Peyer's patch (tissue), 4 donors: ENCODE results near the gene NOS1AP. TPM values are rescaled to one million over a fixed set of nuclear protein-coding genes. Genes with fewer than 3 reads are reported as not detected.

Experiments
- DNase-seq, 3 donors: peaks; one replicate each; pipeline ENCODE4 v3.0.0-alpha.2; 2017 to 2019
- H3K27ac ChIP-seq, 4 donors: fragments of 200-600 bp; sonication (generic); one replicate each; pipeline ENCODE4 v1.5.1; 2016 to 2019
- H3K27me3 ChIP-seq, 2 donors: fragments of 200-600 bp; sonication (generic); one replicate each; pipeline ENCODE4 v1.5.1; 2019
- H3K36me3 ChIP-seq, 3 donors: fragments of 200-600 bp; sonication (generic); one replicate each; pipeline ENCODE4 v1.5.1; 2016 to 2019
- H3K4me1 ChIP-seq, 4 donors: fragments of 200-600 bp; sonication (generic); one replicate each; pipeline ENCODE4 v1.5.1; 2016 to 2019
- H3K4me3 ChIP-seq, 4 donors: fragments of 200-600 bp; sonication (generic); 1 replicate in 3 of 4; 2 replicates in 1 of 4; pipeline ENCODE4 v1.5.1; 2016 to 2019; ENCODE audit warnings: mild to moderate bottlenecking in 1 of 4
- H3K9me3 ChIP-seq, 4 donors: fragments of 200-600 bp; sonication (generic); one replicate each; pipeline ENCODE4 v1.5.1; 2016 to 2019; ENCODE audit warnings: mild to moderate bottlenecking in 1 of 4
- CTCF ChIP-seq, 6 experiments: fragments of 450-650 bp in 4 of 6; fragments of 200-600 bp in 2 of 6; sonication (generic) in 1 of 6; IDR thresholded peaks; one replicate each; pipeline ENCODE4 v1.5.1; 2017 to 2019; ENCODE audit warnings: antibody characterized with exemption in 6 of 6, mild to moderate bottlenecking in 3 of 6, moderate library complexity in 1 of 6
- POLR2A ChIP-seq, 2 donors: fragments of 450-650 bp; IDR thresholded peaks; one replicate each; pipeline ENCODE4 v1.5.1; 2017; ENCODE audit warnings: antibody characterized with exemption in 2 of 2, mild to moderate bottlenecking in 2 of 2, moderate library complexity in 2 of 2
- total RNA-seq, 4 donors: library from RNA; depleted of rRNA; stranded (reverse); fragments of >200 nt; gene quantifications; one replicate each; pipeline ENCODE4 v1.1.0, GENCODE V29; 2016

Gene NOS1AP
- total RNA-seq, 4 donors from 2014 or later, result 6.3 to 18.5 (median 11.9) TPM

GRCh38 chr1:162089748-162090147 lies 20.3 kb downstream of the NOS1AP start:
- no peak for TF ChIP-seq POLR2A (IDR thresholded peaks at IDR 0.05)
- TF ChIP-seq CTCF (IDR thresholded peaks at IDR 0.05), result no peak
- H3K27ac ChIP-seq, result no peak overlapping the region
- DNase-seq, result no peak
- no peak overlapping the region for H3K4me3 ChIP-seq
- H3K4me1 ChIP-seq, result no peaks in the 10 kb centered on the region
- H3K9me3 ChIP-seq, result no peaks in the 10 kb centered on the region
- H3K36me3 ChIP-seq, result no peaks in the 10 kb centered on the region
- no peaks in the 10 kb centered on the region for H3K27me3 ChIP-seq

- no peaks in the 10 kb centered on the region for H3K36me3 ChIP-seq
- no peak overlapping the region for H3K27ac ChIP-seq
- no peak overlapping the region for H3K4me3 ChIP-seq
- H3K9me3 ChIP-seq, result no peaks in the 10 kb centered on the region
- no peaks in the 10 kb centered on the region for H3K27me3 ChIP-seq
- TF ChIP-seq POLR2A (IDR thresholded peaks at IDR 0.05), result no peak
- no peak for TF ChIP-seq CTCF (IDR thresholded peaks at IDR 0.05)
- no peak for DNase-seq
- H3K4me1 ChIP-seq, result no peaks in the 10 kb centered on the region
Observed at GRCh38 chr1:162090378-162090777, 20.9 kb downstream of the NOS1AP start.

- no peaks in the 10 kb centered on the region for H3K27me3 ChIP-seq
- no peak for DNase-seq
- no peaks in the 10 kb centered on the region for H3K9me3 ChIP-seq
- H3K36me3 ChIP-seq, result no peaks in the 10 kb centered on the region
- no peak overlapping the region for H3K27ac ChIP-seq
- H3K4me3 ChIP-seq, result no peak overlapping the region
- TF ChIP-seq CTCF (IDR thresholded peaks at IDR 0.05) (no peak), POLR2A (IDR thresholded peaks at IDR 0.05) (no peak)
- no peaks in the 10 kb centered on the region for H3K4me1 ChIP-seq
Observed at GRCh38 chr1:162091681-162092524, 22.4 kb downstream of the NOS1AP start.

GRCh38 chr1:162093095-162093494 lies 23.6 kb downstream of the NOS1AP start:
- TF ChIP-seq POLR2A (IDR thresholded peaks at IDR 0.05) (no peak), CTCF (IDR thresholded peaks at IDR 0.05) (no peak)
- no peaks in the 10 kb centered on the region for H3K36me3 ChIP-seq
- DNase-seq, result no peak
- H3K9me3 ChIP-seq, result no peaks in the 10 kb centered on the region
- no peaks in the 10 kb centered on the region for H3K4me1 ChIP-seq
- H3K27ac ChIP-seq, result no peak overlapping the region
- no peaks in the 10 kb centered on the region for H3K27me3 ChIP-seq
- no peak overlapping the region for H3K4me3 ChIP-seq

GRCh38 chr1:162094271-162094670 lies 24.8 kb downstream of the NOS1AP start:
- TF ChIP-seq POLR2A (IDR thresholded peaks at IDR 0.05) (no peak), CTCF (IDR thresholded peaks at IDR 0.05) (no peak)
- Histone ChIP-seq H3K4me1 (no peaks in the 10 kb centered on the region), H3K27me3 (no peaks in the 10 kb centered on the region), H3K36me3 (no peaks in the 10 kb centered on the region), H3K4me3 (no peak overlapping the region), H3K9me3 (no peaks in the 10 kb centered on the region), H3K27ac (no peak overlapping the region)
- no peak for DNase-seq
